Measurements from ENCODE around the gene ANKRD44. TPM values are rescaled to one million over a fixed set of nuclear protein-coding genes. Genes with fewer than 3 reads are reported as not detected.
"Not testable (repeated sequence)": the region's sequence is repeated elsewhere in the genome, so short reads cannot be mapped to it uniquely, and the experiment has no call there.

Gene ANKRD44
- total RNA-seq, 4 donors from 2014 or later: 24.4 to 51.8 (median 35.7) TPM

DNA sequence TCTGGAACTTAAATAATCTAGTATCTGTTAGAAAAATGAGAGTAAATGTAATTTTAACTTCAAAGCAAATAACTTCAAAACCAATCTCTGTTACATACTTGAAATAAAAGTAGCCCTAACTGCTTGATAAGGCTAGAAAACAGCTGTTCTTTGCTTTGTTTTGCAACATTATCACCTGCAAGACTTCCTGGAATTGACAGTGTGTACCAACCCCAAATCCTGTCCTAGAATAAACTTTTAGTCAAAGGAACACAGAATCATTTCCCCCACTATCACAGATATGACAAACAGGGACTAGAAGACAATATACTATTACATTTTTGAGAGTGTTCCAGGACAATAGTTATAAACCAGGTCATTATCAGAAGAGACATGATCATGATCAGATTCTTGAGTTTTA is 278.8 kb downstream of the ANKRD44 start:
- no peaks in the 10 kb centered on the region for H3K9me3 ChIP-seq
- TF ChIP-seq, protein P1, sequence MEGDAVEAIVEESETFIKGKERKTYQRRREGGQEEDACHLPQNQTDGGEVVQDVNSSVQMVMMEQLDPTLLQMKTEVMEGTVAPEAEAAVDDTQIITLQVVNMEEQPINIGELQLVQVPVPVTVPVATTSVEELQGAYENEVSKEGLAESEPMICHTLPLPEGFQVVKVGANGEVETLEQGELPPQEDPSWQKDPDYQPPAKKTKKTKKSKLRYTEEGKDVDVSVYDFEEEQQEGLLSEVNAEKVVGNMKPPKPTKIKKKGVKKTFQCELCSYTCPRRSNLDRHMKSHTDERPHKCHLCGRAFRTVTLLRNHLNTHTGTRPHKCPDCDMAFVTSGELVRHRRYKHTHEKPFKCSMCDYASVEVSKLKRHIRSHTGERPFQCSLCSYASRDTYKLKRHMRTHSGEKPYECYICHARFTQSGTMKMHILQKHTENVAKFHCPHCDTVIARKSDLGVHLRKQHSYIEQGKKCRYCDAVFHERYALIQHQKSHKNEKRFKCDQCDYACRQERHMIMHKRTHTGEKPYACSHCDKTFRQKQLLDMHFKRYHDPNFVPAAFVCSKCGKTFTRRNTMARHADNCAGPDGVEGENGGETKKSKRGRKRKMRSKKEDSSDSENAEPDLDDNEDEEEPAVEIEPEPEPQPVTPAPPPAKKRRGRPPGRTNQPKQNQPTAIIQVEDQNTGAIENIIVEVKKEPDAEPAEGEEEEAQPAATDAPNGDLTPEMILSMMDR (IDR thresholded peaks at IDR 0.05): no peak
- TF ChIP-seq POLR2AphosphoS5 (IDR thresholded peaks at IDR 0.05) (no peak), EP300 (IDR thresholded peaks at IDR 0.05) (no peak), POLR2A (IDR thresholded peaks at IDR 0.05) (no peak)
- no peaks in the 10 kb centered on the region for H3K4me1 ChIP-seq
- peaks cover 0 to 24% of the 10 kb centered on the region in 2 donors for H3K36me3 ChIP-seq
- no peak overlapping the region for H3K27ac ChIP-seq
- no peaks in the 10 kb centered on the region for H3K27me3 ChIP-seq
- no peak overlapping the region for H3K4me3 ChIP-seq
- ATAC-seq: no peak

DNA sequence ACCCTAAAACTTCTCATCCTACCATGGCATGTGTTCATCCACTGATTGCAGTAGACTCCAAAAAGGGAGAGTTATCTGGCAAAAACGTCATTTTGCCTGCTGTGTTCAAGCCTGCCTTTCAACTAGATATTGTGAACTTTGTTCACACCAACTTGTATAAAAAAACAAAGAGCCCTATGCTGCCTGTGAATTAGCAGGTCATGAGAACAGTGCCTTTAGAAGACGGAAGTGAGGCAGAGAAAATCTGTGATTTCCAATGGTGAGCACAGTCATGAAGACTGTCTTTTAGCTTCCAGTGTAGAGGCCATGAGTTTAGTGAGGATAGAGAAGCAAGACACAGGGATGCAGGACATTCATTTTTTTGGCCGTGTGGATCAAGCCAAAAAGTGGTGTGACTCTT is 280.5 kb downstream of the ANKRD44 start:
- no peaks in the 10 kb centered on the region for H3K27me3 ChIP-seq
- 67 to 87% methylated on average over 1 to 3 of the region's 3 CpGs for WGBS, 2 donors (ENCODE audit: low coverage in 1 of 2)

GRCh38 chr2:197028633-197029032 is 281.9 kb downstream of the ANKRD44 start:
- Histone ChIP-seq H3K27ac (no peak overlapping the region), H3K27me3 (no peaks in the 10 kb centered on the region), H3K36me3 (peaks cover 0 to 42% of the 10 kb centered on the region in 2 donors), H3K4me1 (no peaks in the 10 kb centered on the region), H3K4me3 (no peak overlapping the region), H3K9me3 (no peaks in the 10 kb centered on the region)
- 84 to 89% methylated on average over 3 of the region's 3 CpGs for WGBS, 2 donors (ENCODE audit: low coverage in 1 of 2)
- no peak for TF ChIP-seq POLR2A (IDR thresholded peaks at IDR 0.05)
- TF ChIP-seq EP300 (IDR thresholded peaks at IDR 0.05): no peak
- TF ChIP-seq POLR2AphosphoS5 (IDR thresholded peaks at IDR 0.05): no peak
- TF ChIP-seq, protein P1 (IDR thresholded peaks at IDR 0.05): no peak
- ATAC-seq: no peak

More for the DNA sequence above, 280.5 kb downstream of the ANKRD44 start:
- H3K27ac ChIP-seq: no peak overlapping the region
- no peaks in the 10 kb centered on the region for H3K9me3 ChIP-seq
- H3K4me1 ChIP-seq: no peaks in the 10 kb centered on the region
- TF ChIP-seq POLR2A (IDR thresholded peaks at IDR 0.05): no peak
- TF ChIP-seq EP300 (IDR thresholded peaks at IDR 0.05): no peak
- TF ChIP-seq, protein P1 (IDR thresholded peaks at IDR 0.05): no peak
- no peak for TF ChIP-seq POLR2AphosphoS5 (IDR thresholded peaks at IDR 0.05)
- H3K4me3 ChIP-seq: no peak overlapping the region
- H3K36me3 ChIP-seq: peaks cover 0 to 29% of the 10 kb centered on the region in 2 donors
- ATAC-seq: no peak

DNA sequence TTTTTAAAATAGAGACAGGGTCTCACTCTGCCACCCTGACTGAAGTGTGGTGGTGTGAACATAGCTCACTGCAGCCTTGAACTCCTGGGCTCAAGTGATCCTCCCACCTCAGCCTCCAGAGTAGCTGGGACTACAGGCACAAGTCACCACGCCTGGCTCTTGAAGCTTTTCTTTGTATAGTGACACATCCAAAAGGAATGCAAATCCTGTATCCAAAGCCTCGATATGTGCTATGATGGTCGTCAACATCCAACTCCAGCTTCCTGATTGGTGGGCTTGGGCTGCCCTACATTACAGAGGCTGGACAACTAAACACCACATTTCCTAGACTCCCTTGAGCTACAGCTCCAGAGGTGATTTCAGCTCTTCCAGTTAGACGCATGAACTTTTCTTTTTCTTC is 282.4 kb downstream of the ANKRD44 start:
- 53 to 62% methylated on average over 3 to 4 of the region's 4 CpGs for WGBS, 2 donors (ENCODE audit: low coverage in 1 of 2)
- Histone ChIP-seq H3K9me3 (no peaks in the 10 kb centered on the region), H3K36me3 (peaks cover 0 to 42% of the 10 kb centered on the region in 2 donors), H3K4me3 (no peak overlapping the region), H3K27me3 (no peaks in the 10 kb centered on the region), H3K27ac (no peak overlapping the region), H3K4me1 (no peaks in the 10 kb centered on the region)
- TF ChIP-seq POLR2AphosphoS5 (IDR thresholded peaks at IDR 0.05): no peak
- TF ChIP-seq EP300 (IDR thresholded peaks at IDR 0.05): no peak
- no peak for TF ChIP-seq POLR2A (IDR thresholded peaks at IDR 0.05)
- TF ChIP-seq, protein P1 (IDR thresholded peaks at IDR 0.05): no peak
- ATAC-seq: no peak

DNA sequence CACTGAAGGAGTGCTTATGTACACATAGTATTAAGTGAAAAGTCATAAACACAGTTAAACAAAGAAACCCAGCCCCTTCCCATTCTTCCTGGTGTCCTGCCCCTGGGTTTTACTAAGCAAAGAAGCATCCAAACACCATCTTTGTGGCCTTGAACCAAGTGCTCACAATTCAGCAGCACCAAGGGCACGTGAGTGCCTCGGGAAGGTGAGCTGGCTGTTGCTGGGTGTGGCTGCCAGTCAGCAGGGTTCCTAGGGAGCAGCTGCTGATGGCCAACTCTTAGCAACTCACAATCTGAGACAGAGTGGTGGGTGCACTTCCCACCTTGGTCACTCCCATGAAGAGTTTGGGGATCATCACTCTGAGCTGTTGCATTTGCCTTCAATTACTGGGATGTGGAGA is 286.4 kb downstream of the ANKRD44 start:
- Histone ChIP-seq H3K4me3 (no peak overlapping the region), H3K27me3 (no peaks in the 10 kb centered on the region), H3K27ac (no peak overlapping the region), H3K9me3 (no peaks in the 10 kb centered on the region), H3K36me3 (peaks cover 0 to 57% of the 10 kb centered on the region in 2 donors), H3K4me1 (no peaks in the 10 kb centered on the region)
- TF ChIP-seq EP300 (IDR thresholded peaks at IDR 0.05) (no peak), POLR2A (IDR thresholded peaks at IDR 0.05) (no peak), POLR2AphosphoS5 (IDR thresholded peaks at IDR 0.05) (no peak)
- TF ChIP-seq, protein P1 (IDR thresholded peaks at IDR 0.05): no peak
- WGBS, 2 donors (ENCODE audit: low coverage in 1 of 2): 67% methylated on average over 1 of the region's 2 CpGs; no CpG with 5 or more reads in 1 of the 2 donors
- no peak for ATAC-seq

GRCh38 chr2:197020921-197021320 is 289.7 kb downstream of the ANKRD44 start:
- H3K27me3 ChIP-seq, H3K27ac ChIP-seq, ATAC-seq, H3K9me3 ChIP-seq, H3K4me3 ChIP-seq, H3K4me1 ChIP-seq: not testable (repeated sequence)
- 80 to 95% methylated on average over 1 to 2 of the region's 2 CpGs for WGBS, 2 donors (ENCODE audit: low coverage in 1 of 2)
- H3K36me3 ChIP-seq: peaks cover 0 to 61% of the 10 kb centered on the region in 2 donors

All from gastroesophageal sphincter (tissue), 4 donors.